ENCODE results near the gene FHIT. TPM values are rescaled to one million over a fixed set of nuclear protein-coding genes. Genes with fewer than 3 reads are reported as not detected.

Gene FHIT
- total RNA-seq, 4 donors from 2014 or later: 7.5 to 20.1 (median 13.5) TPM

GRCh38 chr3:60149501-60149900 is 1101.8 kb downstream of the FHIT start:
- DNase-seq: no peak
- intact Hi-C loops (cut with DNase I; ENCODE audit: low total_unique reads): no loop called here
- WGBS, 2 donors (ENCODE audit: low coverage in 1 of 2): 97 to 100% methylated on average over 2 to 3 of the region's 3 CpGs
- H3K36me3 ChIP-seq: no peaks in the 10 kb centered on the region
- TF ChIP-seq, protein P1, sequence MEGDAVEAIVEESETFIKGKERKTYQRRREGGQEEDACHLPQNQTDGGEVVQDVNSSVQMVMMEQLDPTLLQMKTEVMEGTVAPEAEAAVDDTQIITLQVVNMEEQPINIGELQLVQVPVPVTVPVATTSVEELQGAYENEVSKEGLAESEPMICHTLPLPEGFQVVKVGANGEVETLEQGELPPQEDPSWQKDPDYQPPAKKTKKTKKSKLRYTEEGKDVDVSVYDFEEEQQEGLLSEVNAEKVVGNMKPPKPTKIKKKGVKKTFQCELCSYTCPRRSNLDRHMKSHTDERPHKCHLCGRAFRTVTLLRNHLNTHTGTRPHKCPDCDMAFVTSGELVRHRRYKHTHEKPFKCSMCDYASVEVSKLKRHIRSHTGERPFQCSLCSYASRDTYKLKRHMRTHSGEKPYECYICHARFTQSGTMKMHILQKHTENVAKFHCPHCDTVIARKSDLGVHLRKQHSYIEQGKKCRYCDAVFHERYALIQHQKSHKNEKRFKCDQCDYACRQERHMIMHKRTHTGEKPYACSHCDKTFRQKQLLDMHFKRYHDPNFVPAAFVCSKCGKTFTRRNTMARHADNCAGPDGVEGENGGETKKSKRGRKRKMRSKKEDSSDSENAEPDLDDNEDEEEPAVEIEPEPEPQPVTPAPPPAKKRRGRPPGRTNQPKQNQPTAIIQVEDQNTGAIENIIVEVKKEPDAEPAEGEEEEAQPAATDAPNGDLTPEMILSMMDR (IDR thresholded peaks at IDR 0.05): no peak
- TF ChIP-seq EP300 (IDR thresholded peaks at IDR 0.05; ENCODE audit: low read depth) (no peak), POLR2AphosphoS5 (IDR thresholded peaks at IDR 0.05) (no peak), POLR2A (IDR thresholded peaks at IDR 0.05) (no peak)
- in situ Hi-C loops (cut with MboI; ENCODE audit: low pct_ligation_motif_present in 1 of 4, low pct_unique_long_range_greater_than_20kb in 1 of 4, low sequenced_read_pairs in 3 of 4): no loop called here
- no peak overlapping the region for H3K4me3 ChIP-seq
- H3K27ac ChIP-seq: no peak overlapping the region
- H3K9me3 ChIP-seq: no peaks in the 10 kb centered on the region
- H3K4me1 ChIP-seq: no peaks in the 10 kb centered on the region
- no peaks in the 10 kb centered on the region for H3K27me3 ChIP-seq

DNA sequence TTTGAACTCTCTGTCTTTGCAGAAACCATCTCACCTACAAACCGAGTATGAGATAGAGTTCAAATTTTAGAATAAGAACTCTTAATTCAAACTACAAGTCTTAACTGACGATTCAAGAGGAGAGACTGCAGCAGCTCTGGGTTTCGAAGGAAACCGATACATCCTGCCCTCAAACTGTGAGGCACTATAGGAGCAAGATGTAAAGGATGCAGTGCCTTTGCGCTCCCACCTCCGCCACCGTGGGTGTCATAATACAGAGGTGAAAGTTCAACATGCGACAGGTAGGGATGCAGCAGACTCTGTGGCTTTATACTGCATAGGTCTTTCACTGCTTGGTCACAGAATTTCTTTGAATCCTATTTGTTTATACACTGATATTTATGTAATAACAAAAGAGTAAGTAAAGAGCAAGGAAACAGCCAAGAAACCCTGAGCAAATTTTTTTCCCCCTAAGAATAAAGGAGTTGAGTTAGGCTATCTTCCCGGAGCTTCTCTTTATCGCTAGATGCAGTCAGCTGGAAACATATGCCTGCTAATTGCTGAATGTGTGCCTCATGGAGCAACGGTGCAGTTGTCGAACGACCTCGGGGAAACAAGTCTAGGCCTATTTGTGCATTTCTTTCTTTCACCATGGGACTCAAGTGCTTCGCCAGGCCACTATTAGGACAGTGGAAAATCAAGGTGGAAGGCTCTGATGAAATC is 1103.9 kb downstream of the FHIT start:
- Histone ChIP-seq H3K4me1 (no peaks in the 10 kb centered on the region), H3K36me3 (no peaks in the 10 kb centered on the region), H3K27me3 (no peaks in the 10 kb centered on the region), H3K4me3 (no peak overlapping the region), H3K27ac (no peak overlapping the region), H3K9me3 (no peaks in the 10 kb centered on the region)
- TF ChIP-seq, protein P1 (IDR thresholded peaks at IDR 0.05): no peak
- TF ChIP-seq POLR2AphosphoS5 (IDR thresholded peaks at IDR 0.05) (no peak), POLR2A (IDR thresholded peaks at IDR 0.05) (no peak), EP300 (IDR thresholded peaks at IDR 0.05; ENCODE audit: low read depth) (no peak)
- WGBS, 2 donors (ENCODE audit: low coverage in 1 of 2): 84 to 87% methylated on average over 10 to 15 of the region's 15 CpGs
- in situ Hi-C loops (cut with MboI; ENCODE audit: low pct_ligation_motif_present in 1 of 4, low pct_unique_long_range_greater_than_20kb in 1 of 4, low sequenced_read_pairs in 3 of 4): no loop called here
- intact Hi-C loops (cut with DNase I; ENCODE audit: low total_unique reads): no loop called here
- DNase-seq: no peak

DNA sequence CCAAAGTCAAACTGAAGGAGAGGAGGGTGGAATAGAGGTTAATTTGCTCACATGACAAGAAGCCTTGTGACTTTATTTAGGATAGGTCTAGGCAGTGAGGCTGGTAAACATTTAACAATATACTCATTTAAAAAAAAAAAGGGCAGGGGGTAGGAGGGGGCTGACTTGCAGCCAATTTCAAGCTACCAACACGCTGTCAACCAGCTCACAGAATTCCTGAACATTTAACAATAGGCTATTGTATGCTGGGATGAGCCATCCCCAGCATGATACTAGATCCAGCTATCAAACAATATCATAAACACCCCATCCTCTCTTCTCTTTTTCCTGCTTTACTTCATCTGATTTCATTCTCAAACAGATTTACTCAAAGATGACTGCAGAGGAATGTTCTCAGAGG is 1105.1 kb downstream of the FHIT start:
- TF ChIP-seq EP300 (IDR thresholded peaks at IDR 0.05; ENCODE audit: low read depth): no peak
- no peak for TF ChIP-seq POLR2A (IDR thresholded peaks at IDR 0.05)
- TF ChIP-seq, protein P1 (IDR thresholded peaks at IDR 0.05): no peak
- TF ChIP-seq POLR2AphosphoS5 (IDR thresholded peaks at IDR 0.05): no peak
- intact Hi-C loops (cut with DNase I; ENCODE audit: low total_unique reads) (no loop called here), in situ Hi-C loops (cut with MboI; ENCODE audit: low pct_ligation_motif_present in 1 of 4, low pct_unique_long_range_greater_than_20kb in 1 of 4, low sequenced_read_pairs in 3 of 4) (no loop called here)
- Histone ChIP-seq H3K27ac (no peak overlapping the region), H3K27me3 (no peaks in the 10 kb centered on the region), H3K4me1 (no peaks in the 10 kb centered on the region), H3K4me3 (no peak overlapping the region), H3K9me3 (no peaks in the 10 kb centered on the region), H3K36me3 (no peaks in the 10 kb centered on the region)
- 22% methylated on average over 1 of the region's 1 CpG; no CpG with 5 or more reads in 1 of the 2 donors for WGBS, 2 donors (ENCODE audit: low coverage in 1 of 2)
- DNase-seq: no peak

GRCh38 chr3:60144071-60144470 is 1107.2 kb downstream of the FHIT start:
- WGBS, 2 donors (ENCODE audit: low coverage in 1 of 2): 96% methylated on average over 1 of the region's 1 CpG; no CpG with 5 or more reads in 1 of the 2 donors
- in situ Hi-C loops (cut with MboI; ENCODE audit: low pct_ligation_motif_present in 1 of 4, low pct_unique_long_range_greater_than_20kb in 1 of 4, low sequenced_read_pairs in 3 of 4) (no loop called here), intact Hi-C loops (cut with DNase I; ENCODE audit: low total_unique reads) (no loop called here)
- Histone ChIP-seq H3K4me3 (no peak overlapping the region), H3K4me1 (no peaks in the 10 kb centered on the region), H3K9me3 (no peaks in the 10 kb centered on the region), H3K27me3 (no peaks in the 10 kb centered on the region), H3K27ac (no peak overlapping the region), H3K36me3 (no peaks in the 10 kb centered on the region)
- no peak for DNase-seq
- TF ChIP-seq POLR2AphosphoS5 (IDR thresholded peaks at IDR 0.05) (no peak), EP300 (IDR thresholded peaks at IDR 0.05; ENCODE audit: low read depth) (no peak)

DNA sequence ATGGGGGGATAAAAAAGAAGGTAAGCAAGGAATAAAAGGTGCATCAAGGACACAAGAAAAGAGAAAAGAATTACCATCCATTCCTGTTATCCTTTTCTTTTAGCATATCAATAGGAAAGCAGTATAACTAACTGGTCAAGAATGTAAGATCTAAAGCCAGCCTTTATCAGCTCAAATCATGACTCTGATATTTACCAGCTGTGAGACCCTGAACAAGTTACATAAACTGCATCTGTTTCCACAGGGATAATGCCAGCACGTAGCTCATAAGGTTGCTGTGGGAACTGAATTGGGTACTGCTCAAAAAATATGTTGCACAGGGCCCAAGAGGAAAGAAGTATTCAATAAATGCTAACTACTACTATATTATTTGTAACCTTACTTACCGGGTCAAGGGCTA is 1109.2 kb downstream of the FHIT start:
- H3K27ac ChIP-seq: no peak overlapping the region
- H3K27me3 ChIP-seq: no peaks in the 10 kb centered on the region
- in situ Hi-C loops (cut with MboI; ENCODE audit: low pct_ligation_motif_present in 1 of 4, low pct_unique_long_range_greater_than_20kb in 1 of 4, low sequenced_read_pairs in 3 of 4): no loop called here
- TF ChIP-seq EP300 (IDR thresholded peaks at IDR 0.05; ENCODE audit: low read depth) (no peak), POLR2AphosphoS5 (IDR thresholded peaks at IDR 0.05) (no peak), POLR2A (IDR thresholded peaks at IDR 0.05) (no peak)
- TF ChIP-seq, protein P1 (IDR thresholded peaks at IDR 0.05): no peak
- WGBS, 2 donors (ENCODE audit: low coverage in 1 of 2): 75 to 82% methylated on average over 2 of the region's 2 CpGs
- no peaks in the 10 kb centered on the region for H3K4me1 ChIP-seq
- DNase-seq: no peak
- H3K4me3 ChIP-seq: no peak overlapping the region
- H3K36me3 ChIP-seq: no peaks in the 10 kb centered on the region
- no peaks in the 10 kb centered on the region for H3K9me3 ChIP-seq
- intact Hi-C loops (cut with DNase I; ENCODE audit: low total_unique reads): no loop called here

Data from transverse colon (tissue), 4 donors.